GM21447 (cell line): ENCODE results near the gene LDLRAD2.
"Not testable (repeated sequence)": the region's sequence is repeated elsewhere in the genome, so short reads cannot be mapped to it uniquely, and the experiment has no call there.

Experiments used
- ATAC-seq: cut with Tn5 transposase; IDR thresholded peaks from one replicate; pipeline ENCODE4 v1.9.1; 2021; ENCODE audit not compliant: unreplicated experiment

Gene LDLRAD2

GRCh38 chr1:21823980-21824702, 12.1 kb downstream of the LDLRAD2 start:
- ATAC-seq: no peak

- ATAC-seq: no peak
Measured at GRCh38 chr1:21824926-21825325, 12.9 kb downstream of the LDLRAD2 start.

GRCh38 chr1:21825393-21825792, 13.3 kb downstream of the LDLRAD2 start:
- no peak for ATAC-seq

GRCh38 chr1:21826694-21827093, 14.6 kb downstream of the LDLRAD2 start:
- not testable (repeated sequence) for ATAC-seq

GRCh38 chr1:21827141-21827679, 15.1 kb downstream of the LDLRAD2 start:
- ATAC-seq: no peak

- no peak for ATAC-seq
Measured at GRCh38 chr1:21828075-21828474, 16.0 kb downstream of the LDLRAD2 start.

GRCh38 chr1:21828506-21829210, 16.6 kb downstream of the LDLRAD2 start:
- no peak for ATAC-seq

- no peak for ATAC-seq
Measured at GRCh38 chr1:21829294-21829693, 17.2 kb downstream of the LDLRAD2 start.

GRCh38 chr1:21830792-21831453, 18.9 kb downstream of the LDLRAD2 start:
- no peak for ATAC-seq

GRCh38 chr1:21831454-21831970, 19.4 kb downstream of the LDLRAD2 start:
- no peak for ATAC-seq

- no peak for ATAC-seq
Measured at GRCh38 chr1:21833392-21833976, 21.4 kb downstream of the LDLRAD2 start.

- ATAC-seq: no peak
Measured at GRCh38 chr1:21834094-21834493, 22.0 kb downstream of the LDLRAD2 start.

GRCh38 chr1:21834666-21835065, 22.6 kb downstream of the LDLRAD2 start:
- no peak for ATAC-seq

- no peak for ATAC-seq
Measured at GRCh38 chr1:21836010-21836409, 23.9 kb downstream of the LDLRAD2 start.

GRCh38 chr1:21836729-21837128, 24.7 kb downstream of the LDLRAD2 start:
- ATAC-seq: no peak

- no peak for ATAC-seq
Measured at GRCh38 chr1:21837476-21837875, 25.4 kb downstream of the LDLRAD2 start.

GRCh38 chr1:21838359-21839157, 26.5 kb downstream of the LDLRAD2 start:
- no peak for ATAC-seq

- no peak for ATAC-seq
Measured at GRCh38 chr1:21839337-21840037, 27.4 kb downstream of the LDLRAD2 start.

GRCh38 chr1:21840981-21841380, 28.9 kb downstream of the LDLRAD2 start:
- ATAC-seq: no peak
